ENCODE measurements around the gene ANKDD1A.

DNA sequence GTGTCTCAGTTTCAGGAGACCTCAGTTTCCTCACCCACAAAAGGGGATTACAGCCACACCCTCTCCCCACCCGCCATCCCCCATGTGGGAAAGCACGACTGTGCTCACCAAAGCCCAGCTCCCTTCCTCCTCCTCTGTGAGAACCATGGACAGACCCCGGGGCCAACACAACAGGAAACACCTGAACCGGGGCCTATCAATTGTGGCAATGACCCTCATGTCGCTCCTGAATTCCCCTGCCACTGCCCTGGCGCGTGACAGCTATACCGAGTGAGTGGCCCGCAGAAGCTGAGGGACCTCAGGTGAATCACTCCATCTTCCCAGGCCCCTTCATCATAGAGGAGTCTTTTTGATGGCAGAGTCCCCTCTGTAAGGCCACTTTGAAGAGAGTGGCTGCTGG lies 41.3 kb upstream of the ANKDD1A start:
- TF ChIP-seq, protein P1, sequence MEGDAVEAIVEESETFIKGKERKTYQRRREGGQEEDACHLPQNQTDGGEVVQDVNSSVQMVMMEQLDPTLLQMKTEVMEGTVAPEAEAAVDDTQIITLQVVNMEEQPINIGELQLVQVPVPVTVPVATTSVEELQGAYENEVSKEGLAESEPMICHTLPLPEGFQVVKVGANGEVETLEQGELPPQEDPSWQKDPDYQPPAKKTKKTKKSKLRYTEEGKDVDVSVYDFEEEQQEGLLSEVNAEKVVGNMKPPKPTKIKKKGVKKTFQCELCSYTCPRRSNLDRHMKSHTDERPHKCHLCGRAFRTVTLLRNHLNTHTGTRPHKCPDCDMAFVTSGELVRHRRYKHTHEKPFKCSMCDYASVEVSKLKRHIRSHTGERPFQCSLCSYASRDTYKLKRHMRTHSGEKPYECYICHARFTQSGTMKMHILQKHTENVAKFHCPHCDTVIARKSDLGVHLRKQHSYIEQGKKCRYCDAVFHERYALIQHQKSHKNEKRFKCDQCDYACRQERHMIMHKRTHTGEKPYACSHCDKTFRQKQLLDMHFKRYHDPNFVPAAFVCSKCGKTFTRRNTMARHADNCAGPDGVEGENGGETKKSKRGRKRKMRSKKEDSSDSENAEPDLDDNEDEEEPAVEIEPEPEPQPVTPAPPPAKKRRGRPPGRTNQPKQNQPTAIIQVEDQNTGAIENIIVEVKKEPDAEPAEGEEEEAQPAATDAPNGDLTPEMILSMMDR (IDR thresholded peaks at IDR 0.05) = no peak
- TF ChIP-seq ZNF138 (CRISPR knock-in tag; conservative IDR thresholded peaks at IDR 0.05) (no peak), HMGXB4 (CRISPR knock-in tag; IDR thresholded peaks at IDR 0.05) (no peak), FOXJ3 (CRISPR knock-in tag; IDR thresholded peaks at IDR 0.05; ENCODE audit: borderline replicate concordance) (no peak), MAX (CRISPR knock-in tag; IDR thresholded peaks at IDR 0.05) (no peak), RELA (CRISPR knock-in tag; IDR thresholded peaks at IDR 0.05; ENCODE audit: borderline replicate concordance) (no peak), ZNF263 (CRISPR knock-in tag; IDR thresholded peaks at IDR 0.05; ENCODE audit: low read depth) (no peak), MYBL2 (CRISPR knock-in tag; IDR thresholded peaks at IDR 0.05) (no peak), NR3C1 (CRISPR knock-in tag; conservative IDR thresholded peaks at IDR 0.05; ENCODE audit: low read depth) (no peak), NR2C2 (CRISPR knock-in tag; IDR thresholded peaks at IDR 0.05) (no peak), TEAD4 (CRISPR knock-in tag; IDR thresholded peaks at IDR 0.05) (no peak)
- TF ChIP-seq, protein P2, sequence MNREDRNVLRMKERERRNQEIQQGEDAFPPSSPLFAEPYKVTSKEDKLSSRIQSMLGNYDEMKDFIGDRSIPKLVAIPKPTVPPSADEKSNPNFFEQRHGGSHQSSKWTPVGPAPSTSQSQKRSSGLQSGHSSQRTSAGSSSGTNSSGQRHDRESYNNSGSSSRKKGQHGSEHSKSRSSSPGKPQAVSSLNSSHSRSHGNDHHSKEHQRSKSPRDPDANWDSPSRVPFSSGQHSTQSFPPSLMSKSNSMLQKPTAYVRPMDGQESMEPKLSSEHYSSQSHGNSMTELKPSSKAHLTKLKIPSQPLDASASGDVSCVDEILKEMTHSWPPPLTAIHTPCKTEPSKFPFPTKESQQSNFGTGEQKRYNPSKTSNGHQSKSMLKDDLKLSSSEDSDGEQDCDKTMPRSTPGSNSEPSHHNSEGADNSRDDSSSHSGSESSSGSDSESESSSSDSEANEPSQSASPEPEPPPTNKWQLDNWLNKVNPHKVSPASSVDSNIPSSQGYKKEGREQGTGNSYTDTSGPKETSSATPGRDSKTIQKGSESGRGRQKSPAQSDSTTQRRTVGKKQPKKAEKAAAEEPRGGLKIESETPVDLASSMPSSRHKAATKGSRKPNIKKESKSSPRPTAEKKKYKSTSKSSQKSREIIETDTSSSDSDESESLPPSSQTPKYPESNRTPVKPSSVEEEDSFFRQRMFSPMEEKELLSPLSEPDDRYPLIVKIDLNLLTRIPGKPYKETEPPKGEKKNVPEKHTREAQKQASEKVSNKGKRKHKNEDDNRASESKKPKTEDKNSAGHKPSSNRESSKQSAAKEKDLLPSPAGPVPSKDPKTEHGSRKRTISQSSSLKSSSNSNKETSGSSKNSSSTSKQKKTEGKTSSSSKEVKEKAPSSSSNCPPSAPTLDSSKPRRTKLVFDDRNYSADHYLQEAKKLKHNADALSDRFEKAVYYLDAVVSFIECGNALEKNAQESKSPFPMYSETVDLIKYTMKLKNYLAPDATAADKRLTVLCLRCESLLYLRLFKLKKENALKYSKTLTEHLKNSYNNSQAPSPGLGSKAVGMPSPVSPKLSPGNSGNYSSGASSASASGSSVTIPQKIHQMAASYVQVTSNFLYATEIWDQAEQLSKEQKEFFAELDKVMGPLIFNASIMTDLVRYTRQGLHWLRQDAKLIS (CRISPR knock-in tag; IDR thresholded peaks at IDR 0.05; ENCODE audit: borderline replicate concordance) = no peak
- TF ChIP-seq, protein P3, sequence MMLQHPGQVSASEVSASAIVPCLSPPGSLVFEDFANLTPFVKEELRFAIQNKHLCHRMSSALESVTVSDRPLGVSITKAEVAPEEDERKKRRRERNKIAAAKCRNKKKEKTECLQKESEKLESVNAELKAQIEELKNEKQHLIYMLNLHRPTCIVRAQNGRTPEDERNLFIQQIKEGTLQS (CRISPR knock-in tag; conservative IDR thresholded peaks at IDR 0.05) = no peak
- TF ChIP-seq, protein P4, sequence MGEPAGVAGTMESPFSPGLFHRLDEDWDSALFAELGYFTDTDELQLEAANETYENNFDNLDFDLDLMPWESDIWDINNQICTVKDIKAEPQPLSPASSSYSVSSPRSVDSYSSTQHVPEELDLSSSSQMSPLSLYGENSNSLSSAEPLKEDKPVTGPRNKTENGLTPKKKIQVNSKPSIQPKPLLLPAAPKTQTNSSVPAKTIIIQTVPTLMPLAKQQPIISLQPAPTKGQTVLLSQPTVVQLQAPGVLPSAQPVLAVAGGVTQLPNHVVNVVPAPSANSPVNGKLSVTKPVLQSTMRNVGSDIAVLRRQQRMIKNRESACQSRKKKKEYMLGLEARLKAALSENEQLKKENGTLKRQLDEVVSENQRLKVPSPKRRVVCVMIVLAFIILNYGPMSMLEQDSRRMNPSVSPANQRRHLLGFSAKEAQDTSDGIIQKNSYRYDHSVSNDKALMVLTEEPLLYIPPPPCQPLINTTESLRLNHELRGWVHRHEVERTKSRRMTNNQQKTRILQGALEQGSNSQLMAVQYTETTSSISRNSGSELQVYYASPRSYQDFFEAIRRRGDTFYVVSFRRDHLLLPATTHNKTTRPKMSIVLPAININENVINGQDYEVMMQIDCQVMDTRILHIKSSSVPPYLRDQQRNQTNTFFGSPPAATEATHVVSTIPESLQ (CRISPR knock-in tag; IDR thresholded peaks at IDR 0.05) = no peak

Data from WTC11 (cell line).